HFFc6 (cell line): ENCODE results near the gene SSR1. TPM values are rescaled to one million over a fixed set of nuclear protein-coding genes. Genes with fewer than 3 reads are reported as not detected.

Experiments used
- DNase-seq: peaks from one replicate; pipeline ENCODE4 v3.0.0-alpha.2; 2018
- H3K27ac Mint-ChIP-seq: 2 replicates; pipeline ENCODE4 v1.8.0; 2020; ENCODE audit warnings: mild to moderate bottlenecking, mixed read lengths
- H3K27me3 Mint-ChIP-seq: 2 replicates; pipeline ENCODE4 v1.8.0; 2021; ENCODE audit warnings: mild to moderate bottlenecking, moderate library complexity, mixed read lengths; ENCODE audit not compliant: insufficient read depth
- H3K36me3 Mint-ChIP-seq: 2 replicates; pipeline ENCODE4 v1.8.0; 2021; ENCODE audit warnings: low read depth, mixed read lengths
- H3K4me1 Mint-ChIP-seq: 2 replicates; pipeline ENCODE4 v1.8.0; 2020; ENCODE audit warnings: low read depth, mixed read lengths
- H3K4me3 Mint-ChIP-seq: 2 replicates; pipeline ENCODE4 v1.8.0; 2020; ENCODE audit warnings: mild to moderate bottlenecking, moderate library complexity, mixed read lengths
- H3K9me3 Mint-ChIP-seq: 2 replicates; pipeline ENCODE4 v1.8.0; 2020; ENCODE audit warnings: mild to moderate bottlenecking, mixed read lengths
- CTCF ChIP-seq: fragments of 200-600 bp; sonication (generic); IDR thresholded peaks from 2 replicates; pipeline ENCODE4 v1.5.0; 2021; ENCODE audit warnings: antibody characterized with exemption, mild to moderate bottlenecking
- total RNA-seq, 6 experiments: library from RNA; stranded (reverse); fragmentation: NEBNext Ultra II Directional; extraction: Animal tissue kit (Norgen Biotek cat#: 25700); gene quantifications; 2 replicates in 1 of 6; 3 replicates in 5 of 6; pipeline ENCODE4 v1.2.3, GENCODE V29; 2021

SSR1 gene
- total RNA-seq, 6 experiments from 2014 or later: 279 to 334 (median 307) TPM

- Mint-ChIP-seq H3K27me3 (no peaks in the 10 kb centered on the region; the same call in 1 of the 2 replicates), H3K4me3 (no peak overlapping the region), H3K27ac (no peak overlapping the region), H3K4me1 (peaks cover 46% of the 10 kb centered on the region), H3K36me3 (peaks cover 8% of the 10 kb centered on the region; the same call in 1 of the 2 replicates), H3K9me3 (no peaks in the 10 kb centered on the region)
- TF ChIP-seq CTCF: no peak
- DNase-seq: no peak
Measured at GRCh38 chr6:7247179-7247456, 65.9 kb downstream of the SSR1 start.

- peak; percentile 30; the same call in 1 of the 2 replicates for TF ChIP-seq CTCF
- Mint-ChIP-seq H3K9me3 (no peaks in the 10 kb centered on the region), H3K27me3 (no peaks in the 10 kb centered on the region; the same call in 1 of the 2 replicates), H3K4me3 (no peak overlapping the region; the same call in 1 of the 2 replicates), H3K27ac (no peak overlapping the region), H3K4me1 (peaks cover 51% of the 10 kb centered on the region), H3K36me3 (peaks cover 8% of the 10 kb centered on the region; the same call in 1 of the 2 replicates)
- no peak for DNase-seq
Measured at GRCh38 chr6:7246401-7247178, 66.4 kb downstream of the SSR1 start.

GRCh38 chr6:7245668-7246393 is 67.2 kb downstream of the SSR1 start:
- Mint-ChIP-seq H3K27me3 (no peaks in the 10 kb centered on the region; the same call in none of the 2 replicates), H3K9me3 (no peaks in the 10 kb centered on the region), H3K27ac (no peak overlapping the region), H3K4me3 (no peak overlapping the region), H3K4me1 (peaks cover 55% of the 10 kb centered on the region), H3K36me3 (peaks cover 8% of the 10 kb centered on the region; the same call in 1 of the 2 replicates)
- no peak for DNase-seq
- no peak for TF ChIP-seq CTCF

GRCh38 chr6:7243179-7243981 is 69.6 kb downstream of the SSR1 start:
- peak overlapping the region; percentile 56 for H3K27ac Mint-ChIP-seq
- H3K9me3 Mint-ChIP-seq: no peaks in the 10 kb centered on the region
- peak; percentile 92 for TF ChIP-seq CTCF
- H3K36me3 Mint-ChIP-seq: 0 out of 2 replicates have a peak, but pooled peaks cover 4% of the 10 kb centered on the region
- H3K4me1 Mint-ChIP-seq: peaks cover 36% of the 10 kb centered on the region
- peak; percentile 54 for DNase-seq
- no peak overlapping the region; the same call in none of the 2 replicates for H3K4me3 Mint-ChIP-seq
- H3K27me3 Mint-ChIP-seq: peaks cover 2% of the 10 kb centered on the region

- Mint-ChIP-seq H3K9me3 (no peaks in the 10 kb centered on the region), H3K36me3 (0 out of 2 replicates have a peak, but pooled peaks cover 4% of the 10 kb centered on the region), H3K4me1 (peaks cover 35% of the 10 kb centered on the region), H3K27me3 (peaks cover 2% of the 10 kb centered on the region), H3K27ac (peak overlapping the region; percentile 56), H3K4me3 (no peak overlapping the region; the same call in 1 of the 2 replicates)
- no peak for TF ChIP-seq CTCF
- DNase-seq: no peak
Measured at GRCh38 chr6:7242835-7243178, 70.2 kb downstream of the SSR1 start.
